ENCODE results near the gene PIP5K1C. TPM values are rescaled to one million over a fixed set of nuclear protein-coding genes. Genes with fewer than 3 reads are reported as not detected.

Gene PIP5K1C
- total RNA-seq, 1 experiment from 2014 or later = 18.9 TPM

GRCh38 chr19:3646336-3647092 lies 53.8 kb downstream of the PIP5K1C start:
- DNase-seq (ENCODE audit: low spot score) = no peak

- DNase-seq (ENCODE audit: low spot score) = no peak
Measured at GRCh38 chr19:3645726-3646125, 54.5 kb downstream of the PIP5K1C start.

- no peak for DNase-seq (ENCODE audit: low spot score)
Measured at GRCh38 chr19:3645067-3645396, 55.2 kb downstream of the PIP5K1C start.

GRCh38 chr19:3644351-3645066 lies 55.8 kb downstream of the PIP5K1C start:
- no peak for DNase-seq (ENCODE audit: low spot score)

- no peak for DNase-seq (ENCODE audit: low spot score)
Measured at GRCh38 chr19:3643674-3644313, 56.5 kb downstream of the PIP5K1C start.

GRCh38 chr19:3642987-3643673 lies 57.1 kb downstream of the PIP5K1C start:
- DNase-seq (ENCODE audit: low spot score) = peak; percentile 12

GRCh38 chr19:3642296-3642695 lies 58.0 kb downstream of the PIP5K1C start:
- no peak for DNase-seq (ENCODE audit: low spot score)

GRCh38 chr19:3641515-3642269 lies 58.6 kb downstream of the PIP5K1C start:
- DNase-seq (ENCODE audit: low spot score) = no peak

- DNase-seq (ENCODE audit: low spot score) = no peak
Measured at GRCh38 chr19:3639479-3639878, 60.8 kb downstream of the PIP5K1C start.

- DNase-seq (ENCODE audit: low spot score) = no peak
Measured at GRCh38 chr19:3638208-3639193, 61.8 kb downstream of the PIP5K1C start.

- DNase-seq (ENCODE audit: low spot score) = no peak
Measured at GRCh38 chr19:3637621-3638020, 62.6 kb downstream of the PIP5K1C start.

GRCh38 chr19:3636962-3637361 lies 63.3 kb downstream of the PIP5K1C start:
- DNase-seq (ENCODE audit: low spot score) = no peak

- DNase-seq (ENCODE audit: low spot score) = no peak
Measured at GRCh38 chr19:3636506-3636905, 63.8 kb downstream of the PIP5K1C start.

GRCh38 chr19:3634496-3635045 lies 65.7 kb downstream of the PIP5K1C start:
- no peak for DNase-seq (ENCODE audit: low spot score)

GRCh38 chr19:3633559-3633988 lies 66.7 kb downstream of the PIP5K1C start:
- DNase-seq (ENCODE audit: low spot score) = no peak

- no peak for DNase-seq (ENCODE audit: low spot score)
Measured at GRCh38 chr19:3632739-3633558, 67.3 kb downstream of the PIP5K1C start.

GRCh38 chr19:3632098-3632497 lies 68.2 kb downstream of the PIP5K1C start:
- no peak for DNase-seq (ENCODE audit: low spot score)

- DNase-seq (ENCODE audit: low spot score) = no peak
Measured at GRCh38 chr19:3631053-3631861, 69.0 kb downstream of the PIP5K1C start.

All from HT-29 (cell line).